ENCODE results near the gene MARK3. TPM values are rescaled to one million over a fixed set of nuclear protein-coding genes. Genes with fewer than 3 reads are reported as not detected.

Gene MARK3
- total RNA-seq, 4 donors from 2014 or later: 61.3 to 98.0 (median 78.8) TPM

- Histone ChIP-seq H3K4me3 (no peak overlapping the region), H3K4me1 (peaks cover 21 to 66% (median 34%) of the 10 kb centered on the region in 4 donors), H3K27ac (no peak overlapping the region), H3K27me3 (no peaks in the 10 kb centered on the region), H3K9me3 (no peaks in the 10 kb centered on the region), H3K36me3 (peaks cover 0 to 16% (median 4%) of the 10 kb centered on the region in 4 donors)
- no peak for DNase-seq
- in situ Hi-C loops (cut with MboI; ENCODE audit: low pct_ligation_motif_present in 1 of 4, low pct_unique_long_range_greater_than_20kb in 1 of 4, low sequenced_read_pairs in 3 of 4) (no loop called here), intact Hi-C loops (cut with DNase I; ENCODE audit: low total_unique reads) (no loop called here)
- WGBS, 2 donors (ENCODE audit: low coverage in 1 of 2): 75 to 86% methylated on average over 2 of the region's 2 CpGs
- TF ChIP-seq EP300 (IDR thresholded peaks at IDR 0.05; ENCODE audit: low read depth): no peak
These were observed 17.5 kb downstream of the MARK3 start for GRCh38 chr14:103402695-103403094.

- no peak for DNase-seq
- Histone ChIP-seq H3K4me1 (peaks cover 17 to 63% (median 38%) of the 10 kb centered on the region in 4 donors), H3K27ac (peak overlapping the region in 1 of 4 donors; percentile 4), H3K36me3 (peaks cover 0 to 16% (median 4%) of the 10 kb centered on the region in 4 donors), H3K4me3 (no peak overlapping the region), H3K27me3 (no peaks in the 10 kb centered on the region), H3K9me3 (no peaks in the 10 kb centered on the region)
- intact Hi-C loops (cut with DNase I; ENCODE audit: low total_unique reads) (no loop called here), in situ Hi-C loops (cut with MboI; ENCODE audit: low pct_ligation_motif_present in 1 of 4, low pct_unique_long_range_greater_than_20kb in 1 of 4, low sequenced_read_pairs in 3 of 4) (no loop called here)
- 64 to 75% methylated on average over 6 to 9 of the region's 9 CpGs for WGBS, 2 donors (ENCODE audit: low coverage in 1 of 2)
- TF ChIP-seq POLR2AphosphoS5 (IDR thresholded peaks at IDR 0.05) (no peak), CTCF (IDR thresholded peaks at IDR 0.05) (no peak), EP300 (IDR thresholded peaks at IDR 0.05; ENCODE audit: low read depth) (no peak), POLR2A (IDR thresholded peaks at IDR 0.05) (no peak)
These were observed 19.1 kb downstream of the MARK3 start for GRCh38 chr14:103404032-103404918.

GRCh38 chr14:103404920-103405319 is 19.7 kb downstream of the MARK3 start:
- no peaks in the 10 kb centered on the region for H3K27me3 ChIP-seq
- H3K36me3 ChIP-seq: peaks cover 0 to 16% (median 4%) of the 10 kb centered on the region in 4 donors
- no peak for TF ChIP-seq CTCF (IDR thresholded peaks at IDR 0.05)
- no peak for TF ChIP-seq EP300 (IDR thresholded peaks at IDR 0.05; ENCODE audit: low read depth)
- TF ChIP-seq POLR2A (IDR thresholded peaks at IDR 0.05): no peak
- TF ChIP-seq POLR2AphosphoS5 (IDR thresholded peaks at IDR 0.05): no peak
- H3K27ac ChIP-seq: no peak overlapping the region
- no peak for DNase-seq
- intact Hi-C loops (cut with DNase I; ENCODE audit: low total_unique reads) (no loop called here), in situ Hi-C loops (cut with MboI; ENCODE audit: low pct_ligation_motif_present in 1 of 4, low pct_unique_long_range_greater_than_20kb in 1 of 4, low sequenced_read_pairs in 3 of 4) (no loop called here)
- H3K4me3 ChIP-seq: no peak overlapping the region
- no peaks in the 10 kb centered on the region for H3K9me3 ChIP-seq
- 84 to 87% methylated on average over 7 of the region's 7 CpGs for WGBS, 2 donors (ENCODE audit: low coverage in 1 of 2)
- H3K4me1 ChIP-seq: peaks cover 17 to 62% (median 37%) of the 10 kb centered on the region in 4 donors

- DNase-seq: no peak
- H3K9me3 ChIP-seq: no peaks in the 10 kb centered on the region
- no peak overlapping the region for H3K4me3 ChIP-seq
- H3K27ac ChIP-seq: no peak overlapping the region
- H3K27me3 ChIP-seq: no peaks in the 10 kb centered on the region
- peaks cover 0 to 23% (median 4%) of the 10 kb centered on the region in 4 donors for H3K36me3 ChIP-seq
- H3K4me1 ChIP-seq: peaks cover 6 to 29% (median 17%) of the 10 kb centered on the region in 4 donors
- TF ChIP-seq POLR2AphosphoS5 (IDR thresholded peaks at IDR 0.05): no peak
- no peak for TF ChIP-seq CTCF (IDR thresholded peaks at IDR 0.05)
- no peak for TF ChIP-seq EP300 (IDR thresholded peaks at IDR 0.05; ENCODE audit: low read depth)
- TF ChIP-seq POLR2A (IDR thresholded peaks at IDR 0.05): no peak
- intact Hi-C loops (cut with DNase I; ENCODE audit: low total_unique reads) (no loop called here), in situ Hi-C loops (cut with MboI; ENCODE audit: low pct_ligation_motif_present in 1 of 4, low pct_unique_long_range_greater_than_20kb in 1 of 4, low sequenced_read_pairs in 3 of 4) (no loop called here)
- 50 to 77% methylated on average over 1 to 7 of the region's 7 CpGs for WGBS, 2 donors (ENCODE audit: low coverage in 1 of 2)
These were observed 23.4 kb downstream of the MARK3 start for GRCh38 chr14:103408491-103409155.
